GM18526 (cell line): Measurements from ENCODE around the gene PDE4D.

ENCODE experiments used
- POLR2A ChIP-seq: IDR thresholded peaks from 3 replicates; pipeline ENCODE4 v1.6.1; 2011; ENCODE audit not compliant: insufficient read length; ENCODE audit errors: extremely low read depth

PDE4D gene

GRCh38 chr5:59521476-59521875, 372.1 kb downstream of the PDE4D start:
- TF ChIP-seq POLR2A = no peak

GRCh38 chr5:59519338-59519737, 374.2 kb downstream of the PDE4D start:
- no peak for TF ChIP-seq POLR2A

DNA sequence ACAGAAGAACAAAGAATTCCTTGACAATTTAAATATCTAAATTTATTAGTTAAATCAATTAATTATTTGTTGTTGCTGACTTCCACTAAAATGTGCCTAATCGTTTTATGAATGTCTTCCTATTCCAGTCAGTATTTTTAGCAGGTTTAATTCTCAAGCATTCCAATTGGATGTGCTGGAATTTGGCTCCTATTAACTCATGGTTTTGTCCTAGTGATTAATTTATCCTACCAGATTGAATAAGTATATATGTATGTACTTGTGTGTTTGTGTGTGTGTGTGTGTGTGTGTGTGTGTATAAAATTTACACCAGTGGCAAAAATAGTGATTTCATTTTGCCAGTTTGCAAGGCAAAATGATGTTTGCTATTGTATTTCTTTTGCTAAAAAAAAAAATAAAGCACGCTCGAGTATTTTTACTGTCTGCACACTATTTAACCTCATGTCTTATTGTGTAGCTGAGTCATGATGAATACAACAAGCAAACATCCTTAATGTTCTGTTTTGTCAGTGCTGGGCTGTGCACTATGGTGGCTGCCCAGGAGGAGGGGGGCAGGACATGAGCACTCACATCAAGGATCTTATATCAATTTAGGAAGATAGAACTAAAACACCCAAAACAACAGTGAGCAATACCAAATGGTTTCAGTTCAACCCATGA, 375.5 kb downstream of the PDE4D start:
- TF ChIP-seq POLR2A = no peak

GRCh38 chr5:59516161-59516560, 377.4 kb downstream of the PDE4D start:
- TF ChIP-seq POLR2A = no peak

DNA sequence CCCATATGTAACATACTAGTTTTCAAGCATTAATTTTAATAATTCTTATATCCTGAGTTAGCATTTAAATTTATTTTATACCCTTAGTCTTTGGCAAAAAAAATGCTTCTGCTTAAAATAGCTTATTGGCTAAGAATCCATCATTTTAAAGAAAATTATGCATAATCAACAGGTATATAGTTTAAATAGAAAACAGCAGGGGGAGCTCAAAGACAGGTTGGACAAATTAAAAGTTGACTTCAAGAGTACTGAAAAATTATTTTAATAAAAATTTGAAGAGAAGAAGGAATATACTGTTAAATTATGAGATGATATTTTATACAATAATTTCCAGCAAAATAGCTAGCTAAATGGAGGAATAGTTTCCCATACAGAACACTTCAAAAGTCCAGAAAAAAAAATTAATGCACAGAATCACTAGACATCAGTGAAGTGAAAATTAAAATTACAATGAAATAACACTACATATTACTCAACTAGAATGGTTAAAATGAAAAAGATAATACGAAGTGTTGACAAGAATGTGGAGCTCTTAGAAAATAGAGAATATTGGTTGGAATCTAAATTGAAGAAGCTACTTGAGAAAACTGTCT, 387.1 kb downstream of the PDE4D start:
- no peak for TF ChIP-seq POLR2A

DNA sequence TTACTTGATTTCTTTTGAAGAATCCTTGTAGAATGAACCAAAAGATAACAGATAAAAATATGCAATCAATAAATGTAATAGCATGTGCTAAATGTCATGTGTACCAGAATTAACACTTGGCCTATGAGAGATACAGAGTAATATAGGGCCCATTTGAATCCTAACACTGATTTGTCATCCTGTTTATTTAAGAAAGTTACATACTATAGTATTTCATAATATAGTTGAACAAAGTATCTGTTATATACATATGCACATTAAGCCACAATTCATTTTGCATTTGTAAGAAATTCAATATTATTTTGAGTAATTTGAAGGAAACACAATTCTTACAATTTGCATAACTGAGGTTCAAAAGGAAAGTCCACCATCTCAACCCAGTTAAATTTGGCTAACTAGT, 389.5 kb downstream of the PDE4D start:
- no peak for TF ChIP-seq POLR2A

GRCh38 chr5:59503220-59503619, 390.3 kb downstream of the PDE4D start:
- TF ChIP-seq POLR2A = no peak

GRCh38 chr5:59501316-59501715, 392.2 kb downstream of the PDE4D start:
- TF ChIP-seq POLR2A = no peak

DNA sequence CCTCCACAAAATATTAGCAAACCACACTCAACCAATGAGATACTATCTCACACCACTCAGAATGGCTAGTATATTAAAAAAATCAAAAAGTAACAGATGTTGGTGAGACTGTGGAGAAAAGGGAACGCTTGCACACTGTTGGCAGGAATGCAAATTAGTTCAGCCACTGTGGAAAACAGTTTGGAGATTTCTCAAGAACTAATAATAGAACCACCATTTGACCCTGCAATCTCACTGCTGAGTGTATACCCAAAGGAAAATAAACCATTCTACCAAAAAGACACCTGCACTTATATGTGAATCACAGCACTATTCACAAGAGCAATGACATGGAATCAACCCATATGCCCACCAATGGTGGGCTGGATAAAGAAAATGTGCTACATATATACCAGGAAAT, 393.5 kb downstream of the PDE4D start:
- TF ChIP-seq POLR2A = no peak

DNA sequence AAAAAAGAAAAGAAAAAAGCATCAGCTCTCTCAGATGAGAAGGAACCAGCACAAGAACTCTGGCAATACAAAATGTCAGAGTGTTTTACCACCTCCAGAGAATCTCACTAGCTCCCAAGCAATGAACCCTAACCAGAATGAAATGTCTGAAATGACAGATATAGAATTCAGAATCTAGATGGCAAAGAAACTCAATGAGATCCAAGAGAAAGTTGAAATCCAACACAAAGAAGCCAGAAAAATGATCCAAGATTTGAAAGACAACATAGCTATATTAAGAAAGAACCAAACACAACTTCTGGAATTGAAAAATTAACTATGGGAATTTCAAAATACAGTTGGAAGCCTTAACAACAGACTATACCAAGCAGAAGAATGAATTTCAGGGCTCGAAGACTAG, 396.3 kb downstream of the PDE4D start:
- TF ChIP-seq POLR2A = no peak

- no peak for TF ChIP-seq POLR2A
Observed at GRCh38 chr5:59496524-59497134, 396.9 kb downstream of the PDE4D start.

GRCh38 chr5:59491945-59492344, 401.6 kb downstream of the PDE4D start:
- no peak for TF ChIP-seq POLR2A

GRCh38 chr5:59489551-59489950, 404.0 kb downstream of the PDE4D start:
- TF ChIP-seq POLR2A = no peak

DNA sequence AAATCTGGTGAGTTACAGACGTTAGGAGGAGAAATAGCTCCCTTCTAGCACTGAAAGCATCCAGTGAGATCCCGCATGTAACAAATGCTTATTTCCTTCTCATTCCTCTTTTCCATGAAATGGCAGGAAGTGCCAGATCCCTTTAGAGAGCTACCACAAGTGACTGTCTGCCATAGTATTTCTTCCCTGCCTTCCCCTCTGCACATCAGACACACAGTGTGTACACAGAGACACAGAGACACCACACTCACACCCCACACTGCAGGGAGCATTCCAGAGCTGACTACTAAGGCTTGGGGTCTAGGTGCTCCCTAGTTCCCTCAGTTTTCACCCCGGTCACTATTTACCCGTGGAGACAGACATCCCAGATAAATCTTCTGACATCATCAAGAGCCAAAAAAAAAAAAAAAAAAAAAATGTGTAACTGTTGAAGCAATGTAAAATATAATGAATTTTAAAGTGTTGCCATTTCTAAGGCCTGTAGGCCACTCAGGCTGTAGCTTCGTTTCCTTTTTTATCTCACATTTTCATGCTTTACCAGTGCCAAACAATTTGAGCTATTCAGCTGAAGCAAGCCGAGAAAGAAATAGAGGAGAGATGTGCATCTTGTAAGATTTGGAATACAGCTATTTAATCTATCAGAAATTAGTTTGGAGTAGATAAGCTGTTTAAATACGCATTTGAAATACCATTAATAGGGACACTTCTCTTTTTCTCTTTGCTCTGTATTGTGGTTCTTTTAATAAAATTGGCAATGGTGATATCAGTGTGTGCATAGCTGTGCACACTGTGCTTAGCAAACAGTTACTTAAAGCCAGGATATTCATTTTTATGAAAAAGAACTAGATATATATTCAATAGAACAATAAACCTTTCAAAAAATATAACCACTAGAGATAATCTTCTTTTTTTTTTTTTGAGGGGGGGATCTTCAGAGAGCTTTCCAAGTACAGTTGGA, 405.5 kb downstream of the PDE4D start:
- TF ChIP-seq POLR2A = no peak

DNA sequence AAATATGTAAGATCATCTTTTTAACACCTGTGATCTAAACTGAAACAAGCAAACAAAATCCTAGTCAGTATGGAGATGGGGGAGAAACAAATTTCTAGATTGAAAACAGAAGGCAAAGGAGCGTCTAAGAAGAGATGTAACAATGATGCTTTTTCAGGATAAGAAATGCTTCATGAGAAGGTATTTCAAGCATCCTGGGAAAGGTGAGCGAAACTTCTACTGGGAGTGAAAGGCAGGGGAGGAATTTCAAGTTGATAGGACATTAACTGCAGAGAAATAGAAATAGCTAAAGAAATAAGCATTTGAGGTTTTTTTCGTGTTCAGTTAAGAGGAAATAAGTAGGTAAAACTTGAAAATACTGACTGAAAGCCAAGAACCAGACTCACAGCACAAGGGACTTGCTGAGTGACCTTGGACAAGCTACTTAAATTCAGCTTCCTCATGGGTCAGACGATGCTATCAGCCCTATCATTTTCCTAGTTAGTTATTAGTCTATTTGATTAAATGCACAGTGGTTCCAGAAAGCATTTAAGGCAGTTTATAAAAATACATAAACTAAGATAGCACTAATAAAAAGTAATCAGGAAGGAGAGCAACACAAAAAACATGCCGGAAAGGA, 406.3 kb downstream of the PDE4D start:
- TF ChIP-seq POLR2A = no peak
